WTC11 (cell line): ENCODE results near the gene SLC9A3. TPM values are rescaled to one million over a fixed set of nuclear protein-coding genes. Genes with fewer than 3 reads are reported as not detected.

Source experiments
- ATAC-seq: fragments of 200-7000 bp; cut with Tn5 transposase; 2 replicates; pipeline ENCODE4 v1.10.0; 2021; ENCODE audit warnings: mild to moderate bottlenecking, moderate library complexity
- CTCF ChIA-PET: fragments of 300-600 bp; sonication (Branson Sonifier 250); formaldehyde crosslinking; loops from one replicate; lab custom pipeline; 2021; ENCODE audit warnings: antibody characterized with exemption; lab: Charles Lee
- POLR2A ChIA-PET: fragments of 350-600 bp; sonication (Branson Sonifier 250); formaldehyde crosslinking; loops from one replicate; lab custom pipeline; 2021; ENCODE audit warnings: antibody characterized with exemption; lab: Charles Lee
- DNase-seq: peaks from one replicate; pipeline ENCODE4 v3.0.0; 2021; ENCODE audit warnings: low spot score
- H3K27ac Mint-ChIP-seq: 2 replicates; pipeline ENCODE4 v1.8.0; 2021; ENCODE audit warnings: mixed read lengths
- H3K27me3 Mint-ChIP-seq: 2 replicates; pipeline ENCODE4 v1.8.0; 2021; ENCODE audit warnings: low read depth, mild to moderate bottlenecking, moderate library complexity, mixed read lengths
- H3K36me3 Mint-ChIP-seq: 2 replicates; pipeline ENCODE4 v1.8.0; 2021; ENCODE audit warnings: mixed read lengths
- H3K4me1 Mint-ChIP-seq: 2 replicates; pipeline ENCODE4 v1.8.0; 2022; ENCODE audit warnings: mixed read lengths
- H3K4me3 Mint-ChIP-seq: 2 replicates; pipeline ENCODE4 v1.8.0; 2021; ENCODE audit warnings: mild to moderate bottlenecking, moderate library complexity, mixed read lengths
- H3K9me3 Mint-ChIP-seq: 2 replicates; pipeline ENCODE4 v1.8.0; 2021; ENCODE audit warnings: mixed read lengths
- CBFB ChIP-seq: sonication (generic); formaldehyde crosslinking; IDR thresholded peaks from 2 replicates; pipeline ENCODE4 v1.8.1; 2022; ENCODE audit warnings: mild to moderate bottlenecking, low read depth, missing genetic modification reagents
- CREM ChIP-seq: sonication (generic); formaldehyde crosslinking; IDR thresholded peaks from 2 replicates; pipeline ENCODE4 v1.8.1; 2022; ENCODE audit warnings: mild to moderate bottlenecking, missing genetic modification reagents, moderate library complexity
- EMX1 ChIP-seq: fragments of 250-450 bp; sonication (Bioruptor Pico); IDR thresholded peaks from 2 replicates; pipeline ENCODE4 v1.8.0; 2021; ENCODE audit warnings: mild to moderate bottlenecking
- FOXP1 ChIP-seq: sonication (generic); formaldehyde crosslinking; IDR thresholded peaks from 2 replicates; pipeline ENCODE4 v1.8.0; 2022; ENCODE audit warnings: missing genetic modification reagents, mild to moderate bottlenecking, moderate library complexity, borderline replicate concordance
- GABPB1 ChIP-seq: sonication (generic); formaldehyde crosslinking; IDR thresholded peaks from 2 replicates; pipeline ENCODE4 v1.8.1; 2023; ENCODE audit warnings: mild to moderate bottlenecking, missing genetic modification reagents
- GTF2I ChIP-seq: fragments of 250-450 bp; sonication (Bioruptor Pico); conservative IDR thresholded peaks from 2 replicates; pipeline ENCODE4 v1.4.0; 2021; ENCODE audit warnings: mild to moderate bottlenecking
- MXD4 ChIP-seq: fragments of 250-450 bp; sonication (Bioruptor Pico); IDR thresholded peaks from 2 replicates; pipeline ENCODE4 v1.8.0; 2021; ENCODE audit warnings: mild to moderate bottlenecking, moderate library complexity, borderline replicate concordance
- MYBL2 ChIP-seq: sonication (generic); formaldehyde crosslinking; IDR thresholded peaks from 2 replicates; pipeline ENCODE4 v1.8.1; 2023; ENCODE audit warnings: mild to moderate bottlenecking, moderate library complexity, missing genetic modification reagents
- NR3C1 ChIP-seq: sonication (generic); formaldehyde crosslinking; conservative IDR thresholded peaks from 2 replicates; pipeline ENCODE4 v1.8.1; 2023; ENCODE audit warnings: low read depth, mild to moderate bottlenecking, missing genetic modification reagents
- OVOL2 ChIP-seq: fragments of 250-450 bp; sonication (Bioruptor Pico); IDR thresholded peaks from 2 replicates; pipeline ENCODE4 v1.9.0; 2021; ENCODE audit warnings: mild to moderate bottlenecking, borderline replicate concordance
- SP1 ChIP-seq: sonication (generic); formaldehyde crosslinking; conservative IDR thresholded peaks from 2 replicates; pipeline ENCODE4 v1.8.1; 2022; ENCODE audit warnings: missing genetic modification reagents
- TCF7 ChIP-seq: sonication (generic); formaldehyde crosslinking; IDR thresholded peaks from 2 replicates; pipeline ENCODE4 v1.8.0; 2022; ENCODE audit warnings: mild to moderate bottlenecking, low read depth, missing genetic modification reagents, moderate library complexity
- ZBTB21 ChIP-seq: sonication (generic); formaldehyde crosslinking; IDR thresholded peaks from 2 replicates; pipeline ENCODE4 v1.8.1; 2023; ENCODE audit warnings: mild to moderate bottlenecking, missing genetic modification reagents, borderline replicate concordance
- ZNF121 ChIP-seq: sonication (generic); formaldehyde crosslinking; IDR thresholded peaks from 2 replicates; pipeline ENCODE4 v1.8.0; 2023; ENCODE audit warnings: missing genetic modification reagents
- ZNF317 ChIP-seq: sonication (generic); formaldehyde crosslinking; IDR thresholded peaks from 2 replicates; pipeline ENCODE4 v1.8.1; 2023; ENCODE audit warnings: low read depth, mild to moderate bottlenecking, moderate library complexity, missing genetic modification reagents, borderline replicate concordance
- total RNA-seq: library from RNA; stranded (reverse); gene quantifications from 3 replicates; pipeline ENCODE4 v1.2.3, GENCODE V29; 2021
- TF ChIP-seq, protein P1 (sequence below): sonication (generic); formaldehyde crosslinking; IDR thresholded peaks from 2 replicates; pipeline ENCODE4 v1.8.1; 2022; ENCODE audit warnings: missing genetic modification reagents, borderline replicate concordance
- TF ChIP-seq, protein P2 (sequence below): sonication (generic); formaldehyde crosslinking; IDR thresholded peaks from 2 replicates; pipeline ENCODE4 v1.8.0; 2023; ENCODE audit warnings: missing genetic modification reagents
- TF ChIP-seq, protein P3 (sequence below): sonication (generic); formaldehyde crosslinking; IDR thresholded peaks from 2 replicates; pipeline ENCODE4 v1.8.0; 2023; ENCODE audit warnings: missing genetic modification reagents, mild to moderate bottlenecking, borderline replicate concordance
- TF ChIP-seq, protein P4 (sequence below): sonication (generic); formaldehyde crosslinking; IDR thresholded peaks from 2 replicates; pipeline ENCODE4 v1.8.0; 2022; ENCODE audit warnings: mild to moderate bottlenecking, missing genetic modification reagents
- TF ChIP-seq, protein P5 (sequence below): sonication (generic); formaldehyde crosslinking; IDR thresholded peaks from 2 replicates; pipeline ENCODE4 v1.8.1; 2022; ENCODE audit warnings: mild to moderate bottlenecking, moderate library complexity, missing genetic modification reagents
- TF ChIP-seq, protein P6 (sequence below): sonication (generic); formaldehyde crosslinking; IDR thresholded peaks from 2 replicates; pipeline ENCODE4 v1.8.1; 2023; ENCODE audit warnings: mild to moderate bottlenecking, missing genetic modification reagents, moderate library complexity

Gene SLC9A3
- total RNA-seq, 1 experiment from 2014 or later = 1.6 TPM

DNA sequence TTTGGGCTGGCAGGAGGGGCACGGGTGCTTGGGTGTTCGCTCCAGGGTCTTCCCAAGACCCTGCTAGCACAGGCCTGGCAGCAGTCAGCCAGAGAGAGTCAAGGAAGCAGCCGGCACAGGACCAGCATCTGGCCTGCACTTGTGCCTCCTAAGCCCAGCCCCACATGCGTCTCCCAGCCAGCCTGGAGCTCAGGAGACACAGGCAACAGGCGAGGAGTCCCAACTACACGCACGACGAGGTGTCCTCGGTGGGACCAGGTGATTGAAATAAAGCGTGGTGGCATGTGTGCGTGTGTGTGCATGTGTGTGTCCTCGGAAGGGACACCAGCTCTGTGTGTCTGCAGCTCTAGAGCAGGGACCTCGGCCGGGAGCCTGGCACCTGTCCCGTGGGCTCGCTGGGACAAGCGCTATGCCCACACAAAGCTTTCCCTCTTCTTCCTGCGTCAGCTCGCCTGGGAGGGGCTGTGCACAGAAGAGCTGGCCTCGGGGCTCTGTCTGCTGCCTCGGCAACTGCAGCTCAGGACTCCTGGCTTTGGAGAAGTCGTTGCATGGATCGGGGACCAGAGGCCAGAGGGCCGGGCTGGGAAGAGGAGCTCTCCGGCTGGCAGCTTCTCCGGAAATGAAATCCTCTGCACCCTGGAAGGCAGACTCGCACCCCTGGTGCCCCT is 14.7 kb upstream of the SLC9A3 start (continued):
- TF ChIP-seq TCF7 (CRISPR knock-in tag) = no peak

DNA sequence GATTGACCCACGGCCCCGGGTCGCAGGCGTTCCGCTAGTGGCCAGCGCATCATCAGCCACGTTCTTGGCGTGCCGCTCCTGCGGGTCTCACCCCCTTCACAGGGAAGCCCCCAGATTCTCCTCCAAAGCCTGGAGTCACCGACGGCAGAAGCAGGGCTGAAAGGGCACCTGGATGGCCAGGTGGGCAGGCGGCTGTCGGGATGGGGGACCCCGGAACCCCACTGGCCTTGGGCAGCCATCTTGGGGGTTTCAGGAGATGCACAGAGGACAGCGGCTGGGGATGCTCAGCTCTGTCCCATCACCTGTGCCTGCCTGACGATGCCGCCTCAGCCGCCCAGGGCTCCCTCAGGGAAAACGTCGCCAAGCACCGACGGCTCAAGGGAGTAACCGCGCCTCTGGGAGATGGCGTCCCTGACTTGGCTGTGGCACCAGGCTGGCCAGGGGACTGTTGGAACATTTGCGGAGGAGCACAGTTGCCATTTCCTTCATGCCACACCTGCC is 14.1 kb upstream of the SLC9A3 start:
- TF ChIP-seq OVOL2 (no peak), SP1 (no peak), MXD4 (no peak), MYBL2 (CRISPR knock-in tag) (no peak), NR3C1 (no peak), ZNF317 (no peak), CREM (CRISPR knock-in tag) (no peak), EMX1 (CRISPR knock-in tag) (no peak), TCF7 (CRISPR knock-in tag) (no peak), GTF2I (CRISPR knock-in tag) (no peak), FOXP1 (CRISPR knock-in tag) (no peak), GABPB1 (CRISPR knock-in tag) (no peak)
- TF ChIP-seq, protein P1, sequence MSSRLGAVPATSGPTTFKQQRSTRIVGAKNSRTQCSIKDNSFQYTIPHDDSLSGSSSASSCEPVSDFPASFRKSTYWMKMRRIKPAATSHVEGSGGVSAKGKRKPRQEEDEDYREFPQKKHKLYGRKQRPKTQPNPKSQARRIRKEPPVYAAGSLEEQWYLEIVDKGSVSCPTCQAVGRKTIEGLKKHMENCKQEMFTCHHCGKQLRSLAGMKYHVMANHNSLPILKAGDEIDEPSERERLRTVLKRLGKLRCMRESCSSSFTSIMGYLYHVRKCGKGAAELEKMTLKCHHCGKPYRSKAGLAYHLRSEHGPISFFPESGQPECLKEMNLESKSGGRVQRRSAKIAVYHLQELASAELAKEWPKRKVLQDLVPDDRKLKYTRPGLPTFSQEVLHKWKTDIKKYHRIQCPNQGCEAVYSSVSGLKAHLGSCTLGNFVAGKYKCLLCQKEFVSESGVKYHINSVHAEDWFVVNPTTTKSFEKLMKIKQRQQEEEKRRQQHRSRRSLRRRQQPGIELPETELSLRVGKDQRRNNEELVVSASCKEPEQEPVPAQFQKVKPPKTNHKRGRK (CRISPR knock-in tag) = no peak
- TF ChIP-seq, protein P2, sequence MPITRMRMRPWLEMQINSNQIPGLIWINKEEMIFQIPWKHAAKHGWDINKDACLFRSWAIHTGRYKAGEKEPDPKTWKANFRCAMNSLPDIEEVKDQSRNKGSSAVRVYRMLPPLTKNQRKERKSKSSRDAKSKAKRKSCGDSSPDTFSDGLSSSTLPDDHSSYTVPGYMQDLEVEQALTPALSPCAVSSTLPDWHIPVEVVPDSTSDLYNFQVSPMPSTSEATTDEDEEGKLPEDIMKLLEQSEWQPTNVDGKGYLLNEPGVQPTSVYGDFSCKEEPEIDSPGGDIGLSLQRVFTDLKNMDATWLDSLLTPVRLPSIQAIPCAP (CRISPR knock-in tag) = no peak
- TF ChIP-seq, protein P3, sequence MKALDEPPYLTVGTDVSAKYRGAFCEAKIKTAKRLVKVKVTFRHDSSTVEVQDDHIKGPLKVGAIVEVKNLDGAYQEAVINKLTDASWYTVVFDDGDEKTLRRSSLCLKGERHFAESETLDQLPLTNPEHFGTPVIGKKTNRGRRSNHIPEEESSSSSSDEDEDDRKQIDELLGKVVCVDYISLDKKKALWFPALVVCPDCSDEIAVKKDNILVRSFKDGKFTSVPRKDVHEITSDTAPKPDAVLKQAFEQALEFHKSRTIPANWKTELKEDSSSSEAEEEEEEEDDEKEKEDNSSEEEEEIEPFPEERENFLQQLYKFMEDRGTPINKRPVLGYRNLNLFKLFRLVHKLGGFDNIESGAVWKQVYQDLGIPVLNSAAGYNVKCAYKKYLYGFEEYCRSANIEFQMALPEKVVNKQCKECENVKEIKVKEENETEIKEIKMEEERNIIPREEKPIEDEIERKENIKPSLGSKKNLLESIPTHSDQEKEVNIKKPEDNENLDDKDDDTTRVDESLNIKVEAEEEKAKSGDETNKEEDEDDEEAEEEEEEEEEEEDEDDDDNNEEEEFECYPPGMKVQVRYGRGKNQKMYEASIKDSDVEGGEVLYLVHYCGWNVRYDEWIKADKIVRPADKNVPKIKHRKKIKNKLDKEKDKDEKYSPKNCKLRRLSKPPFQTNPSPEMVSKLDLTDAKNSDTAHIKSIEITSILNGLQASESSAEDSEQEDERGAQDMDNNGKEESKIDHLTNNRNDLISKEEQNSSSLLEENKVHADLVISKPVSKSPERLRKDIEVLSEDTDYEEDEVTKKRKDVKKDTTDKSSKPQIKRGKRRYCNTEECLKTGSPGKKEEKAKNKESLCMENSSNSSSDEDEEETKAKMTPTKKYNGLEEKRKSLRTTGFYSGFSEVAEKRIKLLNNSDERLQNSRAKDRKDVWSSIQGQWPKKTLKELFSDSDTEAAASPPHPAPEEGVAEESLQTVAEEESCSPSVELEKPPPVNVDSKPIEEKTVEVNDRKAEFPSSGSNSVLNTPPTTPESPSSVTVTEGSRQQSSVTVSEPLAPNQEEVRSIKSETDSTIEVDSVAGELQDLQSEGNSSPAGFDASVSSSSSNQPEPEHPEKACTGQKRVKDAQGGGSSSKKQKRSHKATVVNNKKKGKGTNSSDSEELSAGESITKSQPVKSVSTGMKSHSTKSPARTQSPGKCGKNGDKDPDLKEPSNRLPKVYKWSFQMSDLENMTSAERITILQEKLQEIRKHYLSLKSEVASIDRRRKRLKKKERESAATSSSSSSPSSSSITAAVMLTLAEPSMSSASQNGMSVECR (CRISPR knock-in tag) = no peak
- TF ChIP-seq, protein P4, sequence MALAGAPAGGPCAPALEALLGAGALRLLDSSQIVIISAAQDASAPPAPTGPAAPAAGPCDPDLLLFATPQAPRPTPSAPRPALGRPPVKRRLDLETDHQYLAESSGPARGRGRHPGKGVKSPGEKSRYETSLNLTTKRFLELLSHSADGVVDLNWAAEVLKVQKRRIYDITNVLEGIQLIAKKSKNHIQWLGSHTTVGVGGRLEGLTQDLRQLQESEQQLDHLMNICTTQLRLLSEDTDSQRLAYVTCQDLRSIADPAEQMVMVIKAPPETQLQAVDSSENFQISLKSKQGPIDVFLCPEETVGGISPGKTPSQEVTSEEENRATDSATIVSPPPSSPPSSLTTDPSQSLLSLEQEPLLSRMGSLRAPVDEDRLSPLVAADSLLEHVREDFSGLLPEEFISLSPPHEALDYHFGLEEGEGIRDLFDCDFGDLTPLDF (CRISPR knock-in tag) = no peak
- TF ChIP-seq, all 79 proteins: peak for 0
- no peak overlapping the region for H3K27ac Mint-ChIP-seq
- no peaks in the 10 kb centered on the region for H3K4me1 Mint-ChIP-seq
- no peaks in the 10 kb centered on the region for H3K36me3 Mint-ChIP-seq
- peak; percentile 10 for DNase-seq
- no peaks in the 10 kb centered on the region for H3K9me3 Mint-ChIP-seq
- no peaks in the 10 kb centered on the region for H3K27me3 Mint-ChIP-seq
- no peak for ATAC-seq
- POLR2A ChIA-PET = no interaction called here
- CTCF ChIA-PET = interaction anchor here (0.8 to 1.1 kb wide), 2 partner anchors 9 to 10 kb away, joined by 3 to 4 read pairs; no protein-coding TSS in a partner anchor
- H3K4me3 Mint-ChIP-seq = no peak overlapping the region

DNA sequence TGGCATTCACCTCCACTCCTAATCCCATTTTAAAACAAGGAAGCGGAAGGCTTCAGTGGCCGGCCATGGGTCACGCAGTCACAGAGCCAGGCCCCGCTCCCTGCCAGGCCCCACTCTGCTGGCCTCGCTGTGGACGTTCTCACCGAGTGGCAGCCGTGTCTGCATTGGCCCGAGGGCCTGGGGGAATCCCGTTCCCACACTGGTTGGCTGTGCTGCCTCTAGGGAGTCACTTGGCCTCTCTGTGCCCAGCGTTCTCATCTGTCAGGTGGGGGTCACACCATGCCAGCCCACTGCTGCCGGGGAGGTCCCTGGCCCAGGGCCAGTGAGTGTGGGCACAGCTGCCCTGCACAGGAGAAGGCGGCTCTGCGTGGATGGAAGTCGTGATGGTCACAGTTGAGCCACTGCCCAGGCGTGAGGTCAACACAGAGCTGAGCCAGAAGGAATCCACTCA is 13.4 kb upstream of the SLC9A3 start:
- POLR2A ChIA-PET = no interaction called here
- no peak overlapping the region for H3K27ac Mint-ChIP-seq

More for the DNA sequence above, 13.4 kb upstream of the SLC9A3 start:
- no peak for DNase-seq
- Mint-ChIP-seq H3K4me3 (no peak overlapping the region), H3K36me3 (no peaks in the 10 kb centered on the region), H3K9me3 (no peaks in the 10 kb centered on the region), H3K4me1 (no peaks in the 10 kb centered on the region), H3K27me3 (no peaks in the 10 kb centered on the region)
- no peak for ATAC-seq
- CTCF ChIA-PET = no interaction called here
- TF ChIP-seq, protein P5, sequence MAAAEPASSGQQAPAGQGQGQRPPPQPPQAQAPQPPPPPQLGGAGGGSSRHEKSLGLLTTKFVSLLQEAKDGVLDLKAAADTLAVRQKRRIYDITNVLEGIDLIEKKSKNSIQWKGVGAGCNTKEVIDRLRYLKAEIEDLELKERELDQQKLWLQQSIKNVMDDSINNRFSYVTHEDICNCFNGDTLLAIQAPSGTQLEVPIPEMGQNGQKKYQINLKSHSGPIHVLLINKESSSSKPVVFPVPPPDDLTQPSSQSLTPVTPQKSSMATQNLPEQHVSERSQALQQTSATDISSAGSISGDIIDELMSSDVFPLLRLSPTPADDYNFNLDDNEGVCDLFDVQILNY (CRISPR knock-in tag) = no peak
- TF ChIP-seq ZBTB21 (CRISPR knock-in tag) (no peak), CBFB (no peak), TCF7 (CRISPR knock-in tag) (no peak), SP1 (no peak), ZNF121 (CRISPR knock-in tag) (no peak)
- TF ChIP-seq, protein P6, sequence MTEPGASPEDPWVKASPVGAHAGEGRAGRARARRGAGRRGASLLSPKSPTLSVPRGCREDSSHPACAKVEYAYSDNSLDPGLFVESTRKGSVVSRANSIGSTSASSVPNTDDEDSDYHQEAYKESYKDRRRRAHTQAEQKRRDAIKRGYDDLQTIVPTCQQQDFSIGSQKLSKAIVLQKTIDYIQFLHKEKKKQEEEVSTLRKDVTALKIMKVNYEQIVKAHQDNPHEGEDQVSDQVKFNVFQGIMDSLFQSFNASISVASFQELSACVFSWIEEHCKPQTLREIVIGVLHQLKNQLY = no peak
